22Rv1 (cell line): ENCODE data around the gene KAZN.

ENCODE experiments used
- H3K27ac ChIP-seq: fragments of 450-650 bp; 2 replicates; pipeline ENCODE4 v1.5.1; 2017
- ZFX ChIP-seq: fragments of 450-650 bp; IDR thresholded peaks from 2 replicates; pipeline ENCODE4 v1.6.1; 2017; ENCODE audit warnings: antibody characterized with exemption, borderline replicate concordance
- TF ChIP-seq, protein P1 (sequence below): fragments of 450-650 bp; IDR thresholded peaks from 2 replicates; pipeline ENCODE4 v1.5.1; 2017; ENCODE audit warnings: mild to moderate bottlenecking

Gene KAZN

DNA sequence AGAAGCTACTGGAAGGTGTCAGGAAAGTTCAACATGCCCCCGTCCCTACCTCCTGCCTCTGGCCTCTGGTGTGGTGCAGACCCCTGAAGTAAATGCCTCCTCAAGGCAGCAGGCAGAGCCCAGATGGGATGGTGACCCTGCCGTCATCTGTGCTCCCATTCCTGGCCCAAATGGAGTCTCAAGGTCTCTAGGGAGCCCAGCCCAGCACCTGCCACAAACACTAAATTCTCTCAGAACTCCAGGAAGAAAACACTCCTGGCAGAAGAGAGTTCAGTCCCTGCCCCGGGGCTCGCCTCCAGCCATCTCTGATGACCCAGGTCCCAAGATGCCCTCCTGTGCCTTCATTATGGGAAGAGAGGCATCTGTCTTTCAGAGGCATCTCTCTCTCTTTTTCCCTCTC is 293.5 kb downstream of the KAZN start:
- H3K27ac ChIP-seq, result no peak overlapping the region
- TF ChIP-seq ZFX, result no peak
- TF ChIP-seq, protein P1, sequence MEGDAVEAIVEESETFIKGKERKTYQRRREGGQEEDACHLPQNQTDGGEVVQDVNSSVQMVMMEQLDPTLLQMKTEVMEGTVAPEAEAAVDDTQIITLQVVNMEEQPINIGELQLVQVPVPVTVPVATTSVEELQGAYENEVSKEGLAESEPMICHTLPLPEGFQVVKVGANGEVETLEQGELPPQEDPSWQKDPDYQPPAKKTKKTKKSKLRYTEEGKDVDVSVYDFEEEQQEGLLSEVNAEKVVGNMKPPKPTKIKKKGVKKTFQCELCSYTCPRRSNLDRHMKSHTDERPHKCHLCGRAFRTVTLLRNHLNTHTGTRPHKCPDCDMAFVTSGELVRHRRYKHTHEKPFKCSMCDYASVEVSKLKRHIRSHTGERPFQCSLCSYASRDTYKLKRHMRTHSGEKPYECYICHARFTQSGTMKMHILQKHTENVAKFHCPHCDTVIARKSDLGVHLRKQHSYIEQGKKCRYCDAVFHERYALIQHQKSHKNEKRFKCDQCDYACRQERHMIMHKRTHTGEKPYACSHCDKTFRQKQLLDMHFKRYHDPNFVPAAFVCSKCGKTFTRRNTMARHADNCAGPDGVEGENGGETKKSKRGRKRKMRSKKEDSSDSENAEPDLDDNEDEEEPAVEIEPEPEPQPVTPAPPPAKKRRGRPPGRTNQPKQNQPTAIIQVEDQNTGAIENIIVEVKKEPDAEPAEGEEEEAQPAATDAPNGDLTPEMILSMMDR, result no peak

DNA sequence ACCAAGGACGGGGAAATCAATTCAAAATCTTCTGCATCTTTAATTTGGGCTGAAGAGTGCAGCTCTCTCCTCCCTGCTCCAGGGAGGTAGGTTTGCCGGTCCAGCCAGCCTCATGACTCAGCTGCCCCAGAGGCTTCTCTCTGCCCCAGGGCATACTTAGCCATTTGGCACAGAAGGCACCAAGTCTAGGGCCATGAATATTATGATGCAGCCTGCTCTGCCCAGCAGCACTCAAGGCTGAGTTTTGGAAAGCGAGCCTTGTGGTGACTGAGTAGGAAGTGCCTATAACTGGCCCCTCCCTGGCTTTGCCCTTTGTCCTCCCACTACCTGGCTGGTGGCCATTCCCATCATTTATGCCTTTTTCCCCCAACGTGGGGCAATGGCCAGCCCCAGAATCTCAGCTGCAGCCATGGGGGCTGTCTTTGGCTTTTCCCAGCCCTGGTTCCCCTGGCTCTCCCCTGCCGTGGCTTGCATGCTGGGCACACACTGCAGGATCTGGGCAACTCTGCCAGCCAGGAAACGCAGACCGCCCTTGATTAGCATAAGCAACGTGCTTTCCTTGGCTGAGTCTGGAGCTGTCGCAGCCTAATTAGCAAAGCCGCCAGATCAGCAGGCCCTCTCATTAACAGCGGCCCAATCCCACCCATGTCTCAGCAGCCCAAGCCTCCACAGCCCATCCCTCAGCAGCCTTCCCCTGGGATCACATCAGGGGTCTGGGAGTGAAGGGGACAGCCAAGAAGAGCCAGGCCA is 296.5 kb downstream of the KAZN start:
- no peak for TF ChIP-seq ZFX
- TF ChIP-seq, protein P1, result no peak
- no peak overlapping the region for H3K27ac ChIP-seq

DNA sequence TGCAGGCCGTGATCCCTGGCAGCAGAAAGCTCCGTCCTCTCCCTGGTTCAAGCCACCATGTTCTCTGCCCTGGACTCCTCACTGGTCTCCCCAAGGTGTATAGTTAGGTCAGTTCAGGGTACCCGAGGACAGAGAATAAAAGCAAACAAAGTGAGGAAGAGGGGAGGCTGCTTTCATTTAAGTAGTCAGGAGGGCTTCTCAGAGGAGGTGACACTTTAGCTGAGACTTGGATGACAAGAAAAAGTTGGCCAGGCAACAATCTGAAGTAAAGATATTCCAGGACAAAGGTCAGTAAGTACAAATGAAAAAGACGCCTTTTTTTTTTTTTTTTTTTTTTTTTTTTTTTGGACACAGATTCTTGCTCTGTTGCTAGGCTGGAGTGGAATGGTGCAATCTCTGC is 297.2 kb downstream of the KAZN start:
- no peak overlapping the region for H3K27ac ChIP-seq
- TF ChIP-seq, protein P1, result no peak
- no peak for TF ChIP-seq ZFX

DNA sequence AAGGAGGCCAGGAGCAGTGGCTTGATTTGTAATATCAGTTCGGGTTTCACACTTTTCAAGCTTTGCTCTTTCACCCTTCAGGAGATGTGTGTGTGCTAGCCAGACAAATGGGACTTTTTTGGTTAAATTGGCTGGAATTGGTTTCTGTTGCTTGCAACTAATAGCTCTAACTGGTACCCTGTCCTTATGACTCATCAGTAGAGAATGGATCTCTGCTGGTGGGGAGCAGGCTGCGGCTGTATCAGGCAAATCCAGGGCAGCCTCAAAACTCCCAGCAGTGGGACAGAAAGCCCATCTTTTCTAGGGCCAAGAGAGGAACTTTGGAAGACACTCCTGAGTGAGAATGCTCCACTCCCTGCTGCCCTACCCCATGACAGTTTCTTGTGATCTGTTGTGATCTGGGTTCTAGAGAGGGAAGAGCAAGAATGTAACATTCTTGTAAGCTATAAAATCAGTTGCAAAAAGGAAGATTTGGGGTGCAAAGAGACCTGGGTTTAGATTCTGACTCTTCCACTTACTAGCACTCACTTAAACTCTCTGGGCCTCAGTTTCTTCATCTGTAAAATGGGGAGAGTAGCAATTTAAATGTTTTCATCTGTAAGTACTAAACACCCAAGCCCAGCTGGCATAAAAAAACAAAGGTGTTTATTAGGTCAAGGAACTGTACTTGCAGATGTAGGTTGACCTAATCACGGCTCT is 298.0 kb downstream of the KAZN start:
- no peak for TF ChIP-seq ZFX
- TF ChIP-seq, protein P1, result no peak
- no peak overlapping the region for H3K27ac ChIP-seq

DNA sequence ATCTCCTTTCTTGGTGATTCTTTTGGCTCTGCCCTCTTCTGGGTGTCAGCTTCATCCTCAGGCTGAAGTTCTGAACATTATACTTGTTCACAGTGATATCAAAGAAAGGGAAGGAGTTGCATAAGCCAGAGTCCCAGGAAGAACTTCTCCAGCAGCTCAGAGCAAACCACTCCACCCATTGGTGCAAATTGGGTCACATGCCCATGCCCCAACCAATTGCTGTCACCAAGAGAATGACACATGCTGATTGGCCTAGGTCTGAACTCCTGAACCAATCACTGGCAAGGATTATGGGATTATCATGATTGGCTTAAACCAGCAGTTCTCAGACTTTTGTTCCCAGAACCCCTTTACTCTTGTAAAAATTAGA is 298.6 kb downstream of the KAZN start:
- no peak for TF ChIP-seq ZFX
- TF ChIP-seq, protein P1, result no peak
- no peak overlapping the region for H3K27ac ChIP-seq

DNA sequence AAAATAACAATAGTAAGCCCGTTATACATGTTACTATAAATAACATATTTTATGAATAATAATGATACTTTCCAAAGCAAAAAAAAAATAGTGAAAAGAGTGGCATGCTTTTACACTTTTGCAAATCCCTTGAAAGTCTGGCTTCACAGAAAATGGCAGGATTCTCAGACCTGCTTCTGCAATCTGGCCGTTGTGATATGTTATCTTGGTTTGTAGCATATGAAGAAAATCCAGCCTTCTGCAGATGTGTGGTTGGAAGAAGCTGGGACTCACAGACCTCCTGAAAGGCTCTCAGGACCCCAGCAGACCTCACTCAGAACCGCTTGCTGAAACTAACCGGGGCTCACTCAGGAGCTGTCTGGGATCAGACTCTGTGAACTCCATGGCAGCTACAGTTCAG is 299.1 kb downstream of the KAZN start:
- TF ChIP-seq, protein P1, result no peak
- H3K27ac ChIP-seq, result no peak overlapping the region

DNA sequence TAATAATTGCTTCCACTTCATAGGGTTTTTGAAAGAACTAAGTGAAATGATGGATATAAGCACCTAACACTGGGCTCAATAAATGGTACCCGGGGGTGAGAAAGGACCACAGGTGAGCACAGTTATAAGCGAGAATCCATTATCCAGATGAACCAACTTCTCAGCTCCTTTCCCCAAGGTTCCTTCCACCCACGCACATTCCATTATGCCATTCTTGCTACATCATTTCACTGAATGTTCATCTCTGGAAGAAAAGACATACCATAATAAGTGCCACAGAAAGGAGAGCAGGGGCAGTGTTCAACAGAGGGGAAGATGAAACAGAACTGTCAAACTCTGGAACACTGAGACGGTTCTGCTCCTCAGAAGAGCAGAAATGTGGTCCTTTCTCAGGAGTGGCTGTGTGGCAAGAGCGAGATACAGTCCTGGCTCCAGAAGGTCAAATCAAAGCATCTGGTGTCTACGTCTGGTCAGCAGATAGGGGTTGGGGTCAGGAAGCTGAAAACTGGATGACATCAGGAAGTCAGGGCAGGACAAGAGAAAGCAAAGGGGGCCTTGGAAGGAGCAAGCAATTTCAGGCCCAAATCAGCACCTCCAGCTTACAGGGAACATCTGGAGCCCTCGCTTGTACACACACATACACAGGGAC is 299.6 kb downstream of the KAZN start:
- TF ChIP-seq, protein P1, result no peak
- no peak for TF ChIP-seq ZFX

More for the DNA sequence above, 299.6 kb downstream of the KAZN start:
- no peak overlapping the region for H3K27ac ChIP-seq
